GM12878 (cell line): ENCODE measurements around the gene C1orf185. TPM values are rescaled to one million over a fixed set of nuclear protein-coding genes. Genes with fewer than 3 reads are reported as not detected.
"Not testable (repeated sequence)": the region's sequence is repeated elsewhere in the genome, so short reads cannot be mapped to it uniquely, and the experiment has no call there.

ENCODE experiments used
- ATAC-seq: fragments of 200-7000 bp; cut with Tn5 transposase; 3 replicates; pipeline ENCODE4 v1.9.1; 2020; ENCODE audit warnings: mild to moderate bottlenecking, moderate library complexity
- BruUV-seq: library from RNA; stranded (reverse); fragments of 400-500 nt; replicated peaks from 2 replicates; lab custom pipeline; 2021; lab: Mats Ljungman, UMichigan
- CTCF ChIA-PET: fragments of 300-600 bp; sonication (Branson Sonifier 250); formaldehyde crosslinking; extraction: SDS; loops from one replicate; lab custom pipeline; 2021; ENCODE audit warnings: inconsistent platforms; lab: Yijun Ruan, JAX
- POLR2A ChIA-PET: fragments of 350-600 bp; formaldehyde crosslinking; extraction: SDS; loops from one replicate; lab custom pipeline; 2021; ENCODE audit warnings: inconsistent platforms; lab: Charles Lee
- RAD21 ChIA-PET: fragments of 300-600 bp; sonication (Branson Sonifier 250); formaldehyde crosslinking; loops from one replicate; lab custom pipeline; 2023; ENCODE audit warnings: antibody characterized with exemption; ENCODE audit not compliant: unreplicated experiment; lab: Charles Lee
- SMC1A ChIA-PET: fragments of 300-600 bp; sonication (Branson Sonifier 250); formaldehyde crosslinking; loops from one replicate; lab custom pipeline; 2023; ENCODE audit not compliant: unreplicated experiment, uncharacterized antibody; lab: Charles Lee
- DNase-seq: peaks from one replicate; pipeline ENCODE4 v3.0.0-alpha.2; 2011; ENCODE audit warnings: low read depth, low spot score
- FAIRE-seq: peaks from 3 replicates; lab custom pipeline; 2011; peaks lifted over from hg19 to GRCh38; lab: Jason Lieb, UNC
- H2AFZ ChIP-seq: 2 replicates; pipeline ENCODE4 v1.6.0; 2011; ENCODE audit warnings: low read depth, low read length, control low read depth; ENCODE audit not compliant: control insufficient read depth
- H3K27ac ChIP-seq: 2 replicates; pipeline ENCODE4 v1.5.1; 2011; ENCODE audit warnings: control low read depth; ENCODE audit not compliant: control insufficient read depth, insufficient read depth
- H3K27me3 ChIP-seq, 2 experiments: replicated peaks in 1 of 2; 2 replicates each; pipeline versions ENCODE4 v1.6.0 to v1.6.1; 2011; ENCODE audit warnings: low read length in 1 of 2; ENCODE audit not compliant: control insufficient read depth in 2 of 2, insufficient read depth in 2 of 2
- H3K36me3 ChIP-seq, 2 experiments: 2 replicates each; pipeline ENCODE4 v1.5.1; 2011; ENCODE audit warnings: low read length in 1 of 2; ENCODE audit not compliant: control insufficient read depth in 2 of 2, insufficient read depth in 2 of 2
- H3K4me1 ChIP-seq: 2 replicates; pipeline ENCODE4 v1.6.1; 2011; ENCODE audit warnings: mild to moderate bottlenecking, low read length, moderate library complexity, mixed read lengths; ENCODE audit not compliant: control insufficient read depth, insufficient read depth
- H3K4me2 ChIP-seq: 2 replicates; pipeline ENCODE4 v1.6.0; 2011; ENCODE audit warnings: control low read depth; ENCODE audit not compliant: control insufficient read depth, insufficient read depth
- H3K4me3 ChIP-seq: fragments of 200-600 bp; sonication (generic); 2 replicates; pipeline ENCODE4 v1.5.1; 2016
- H3K79me2 ChIP-seq: 2 replicates; pipeline ENCODE4 v1.6.0; 2011; ENCODE audit warnings: low read length; ENCODE audit not compliant: control insufficient read depth, insufficient read depth
- H3K9ac ChIP-seq: 2 replicates; pipeline ENCODE4 v1.8.0; 2011; ENCODE audit warnings: low read length, control low read depth, mixed read lengths; ENCODE audit not compliant: control insufficient read depth, insufficient read depth
- H3K9me3 ChIP-seq: replicated peaks from 3 replicates; pipeline ENCODE4 v1.5.1; 2011; ENCODE audit warnings: mild to moderate bottlenecking, low read length; ENCODE audit not compliant: control insufficient read depth, insufficient read depth
- H4K20me1 ChIP-seq: 2 replicates; pipeline ENCODE4 v1.6.0; 2011; ENCODE audit not compliant: control insufficient read depth, insufficient read depth
- CBX5 ChIP-seq: sonication (generic); IDR thresholded peaks from 2 replicates; pipeline ENCODE4 v1.6.1; 2016; ENCODE audit warnings: low read depth, moderate library complexity, mild to moderate bottlenecking, inconsistent platforms
- KAT2A ChIP-seq: conservative IDR thresholded peaks from 2 replicates; pipeline ENCODE4 v1.6.1; 2011; ENCODE audit warnings: low read depth, low read length; ENCODE audit not compliant: control insufficient read depth
- MEF2B ChIP-seq: fragments of 450-650 bp; IDR thresholded peaks from 2 replicates; pipeline ENCODE4 v1.6.1; 2018; ENCODE audit warnings: mild to moderate bottlenecking, moderate library complexity; ENCODE audit not compliant: partially characterized antibody, poor library complexity, severe bottlenecking
- ZZZ3 ChIP-seq: IDR thresholded peaks from 2 replicates; pipeline ENCODE4 v1.6.1; 2011; ENCODE audit warnings: low read depth; ENCODE audit not compliant: control insufficient read depth, insufficient read length
- whole genome bisulfite sequencing: methylation state at CpG from one replicate; pipeline ENCODE4 v1.1.6; 2016; ENCODE audit warnings: low lambda C conversion rate; ENCODE audit not compliant: insufficient replicate concordance, insufficient coverage; ENCODE audit errors: missing lambda C conversion rate; 5-methylcytosine and 5-hydroxymethylcytosine counted together
- in situ Hi-C: fragments of 300-500 bp; cut with MboI; formaldehyde crosslinking; loops from 9 replicates; pipeline ENCODE4 v1.14.3; 2018; ENCODE audit warnings: mixed read lengths
- intact Hi-C: fragments of 100-400 bp; cut with micrococcal nuclease; formaldehyde crosslinking; loops from one replicate; pipeline ENCODE4 v1.14.2; 2022; ENCODE audit not compliant: unreplicated experiment
- polyA plus RNA-seq, 11 experiments: library from polyadenylated mRNA; depleted of rRNA in 4 of 11; unstranded in 6 of 11; stranded (reverse) in 5 of 11; fragments of >200 nt; fragmentation: Nextera tagmentation in 4 of 11; fragmentation: Illumina TruSeq in 1 of 11; extraction: Ambion mirVana in 4 of 11; extraction: Trizol in 1 of 11; gene quantifications; 1 replicate in 1 of 11; 2 replicates in 10 of 11; pipeline versions ENCODE4 v1.2.1 to v1.2.3, GENCODE V29; 2011 to 2016; ENCODE audit warnings: inconsistent platforms in 2 of 11, missing spikeins in 2 of 11, low read depth in 1 of 11
- total RNA-seq, 4 experiments: library from RNA; depleted of rRNA in 3 of 4; stranded (reverse); fragments of >200 nt in 3 of 4; fragmentation: Illumina TruSeq in 1 of 4; extraction: Trizol in 1 of 4; gene quantifications; 2 replicates each; pipeline versions ENCODE4 v1.2.1 to v1.2.3, GENCODE V29; 2013 to 2021
- TF ChIP-seq, protein P1 (sequence below): IDR thresholded peaks from 2 replicates; pipeline ENCODE4 v1.6.1; 2012; ENCODE audit warnings: mild to moderate bottlenecking, low read depth, low read length

C1orf185 gene
- total and polyA plus RNA-seq, 10 of the 15 experiments (the other 5 are each of a cell fraction or from before 2014, with no cell fraction given), result 0.40 TPM; not detected in 9

DNA sequence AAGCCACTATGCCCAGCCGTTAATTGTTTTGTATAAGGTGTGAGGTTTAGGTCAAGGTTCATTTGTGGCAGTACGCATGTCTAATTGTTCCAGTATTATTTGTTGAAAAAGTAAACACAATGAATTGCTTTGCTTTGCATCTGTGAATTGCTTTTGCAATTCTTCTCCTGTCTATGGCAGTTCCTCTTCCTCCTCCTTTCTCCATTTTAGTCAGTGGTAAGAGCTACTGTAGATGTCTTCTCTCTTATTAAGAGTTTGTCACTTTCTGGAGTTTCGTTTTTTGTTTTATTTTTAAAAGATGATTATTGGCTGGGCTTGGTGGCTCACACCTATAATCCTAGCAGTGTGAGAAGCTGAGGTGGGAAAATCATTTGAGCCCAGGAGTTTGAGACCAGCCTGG is 29.2 kb downstream of the C1orf185 start (continued):
- no peak for TF ChIP-seq MEF2B
- TF ChIP-seq, protein P1, sequence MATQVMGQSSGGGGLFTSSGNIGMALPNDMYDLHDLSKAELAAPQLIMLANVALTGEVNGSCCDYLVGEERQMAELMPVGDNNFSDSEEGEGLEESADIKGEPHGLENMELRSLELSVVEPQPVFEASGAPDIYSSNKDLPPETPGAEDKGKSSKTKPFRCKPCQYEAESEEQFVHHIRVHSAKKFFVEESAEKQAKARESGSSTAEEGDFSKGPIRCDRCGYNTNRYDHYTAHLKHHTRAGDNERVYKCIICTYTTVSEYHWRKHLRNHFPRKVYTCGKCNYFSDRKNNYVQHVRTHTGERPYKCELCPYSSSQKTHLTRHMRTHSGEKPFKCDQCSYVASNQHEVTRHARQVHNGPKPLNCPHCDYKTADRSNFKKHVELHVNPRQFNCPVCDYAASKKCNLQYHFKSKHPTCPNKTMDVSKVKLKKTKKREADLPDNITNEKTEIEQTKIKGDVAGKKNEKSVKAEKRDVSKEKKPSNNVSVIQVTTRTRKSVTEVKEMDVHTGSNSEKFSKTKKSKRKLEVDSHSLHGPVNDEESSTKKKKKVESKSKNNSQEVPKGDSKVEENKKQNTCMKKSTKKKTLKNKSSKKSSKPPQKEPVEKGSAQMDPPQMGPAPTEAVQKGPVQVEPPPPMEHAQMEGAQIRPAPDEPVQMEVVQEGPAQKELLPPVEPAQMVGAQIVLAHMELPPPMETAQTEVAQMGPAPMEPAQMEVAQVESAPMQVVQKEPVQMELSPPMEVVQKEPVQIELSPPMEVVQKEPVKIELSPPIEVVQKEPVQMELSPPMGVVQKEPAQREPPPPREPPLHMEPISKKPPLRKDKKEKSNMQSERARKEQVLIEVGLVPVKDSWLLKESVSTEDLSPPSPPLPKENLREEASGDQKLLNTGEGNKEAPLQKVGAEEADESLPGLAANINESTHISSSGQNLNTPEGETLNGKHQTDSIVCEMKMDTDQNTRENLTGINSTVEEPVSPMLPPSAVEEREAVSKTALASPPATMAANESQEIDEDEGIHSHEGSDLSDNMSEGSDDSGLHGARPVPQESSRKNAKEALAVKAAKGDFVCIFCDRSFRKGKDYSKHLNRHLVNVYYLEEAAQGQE, result no peak
- no peak for TF ChIP-seq ZZZ3

DNA sequence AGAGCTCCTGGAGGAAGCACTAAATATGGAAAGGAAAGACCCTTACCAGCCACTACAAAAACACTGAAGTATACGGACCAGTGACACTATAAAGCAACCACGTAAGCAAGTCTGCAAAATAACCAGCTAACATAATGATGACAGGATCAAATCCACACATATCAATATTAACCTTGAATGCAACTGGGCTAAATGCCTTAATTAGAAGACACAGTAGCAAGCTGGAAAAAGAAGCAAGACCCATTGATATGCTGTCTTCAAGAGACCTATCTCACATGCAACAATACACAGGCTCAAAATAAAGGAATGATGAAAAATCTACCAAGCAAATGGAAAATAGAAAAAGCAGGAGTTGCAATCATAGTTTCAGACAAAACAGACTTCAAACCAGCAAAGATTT is 31.0 kb downstream of the C1orf185 start:
- ATAC-seq, result no peak

GRCh38 chr1:51137696-51138095 is 35.7 kb downstream of the C1orf185 start:
- H3K27ac ChIP-seq, FAIRE-seq, H3K79me2 ChIP-seq, H3K4me3 ChIP-seq, DNase-seq, ATAC-seq, H3K4me2 ChIP-seq, H3K27me3 ChIP-seq, POLR2A ChIA-PET, H2AFZ ChIP-seq, H4K20me1 ChIP-seq, H3K4me1 ChIP-seq, H3K36me3 ChIP-seq, H3K9me3 ChIP-seq, BruUV-seq, H3K9ac ChIP-seq, CTCF ChIA-PET, in situ Hi-C loops, SMC1A ChIA-PET, RAD21 ChIA-PET, intact Hi-C loops: not testable (repeated sequence)
- 0% methylated on average over 2 of the region's 2 CpGs for WGBS

More for the DNA sequence above, 31.0 kb downstream of the C1orf185 start:
- no peaks in the 10 kb centered on the region for H3K36me3 ChIP-seq
- no TSS peak for BruUV-seq
- no peaks in the 10 kb centered on the region for H4K20me1 ChIP-seq
- TF ChIP-seq CBX5, result 0 out of 2 replicates have a peak, but pooled peaks have one; percentile 76
- TF ChIP-seq KAT2A, result no peak
- H3K9ac ChIP-seq, result no peak overlapping the region
- DNase-seq (no peak), FAIRE-seq (no peak)
- ChIA-PET RAD21 (no interaction called here), SMC1A (interaction anchor here (1.2 kb wide), 1 partner anchor 24 kb away, joined by 4 read pairs; no protein-coding TSS in a partner anchor), CTCF (no interaction called here), POLR2A (no interaction called here)
- no peak overlapping the region for H3K4me2 ChIP-seq
- H3K79me2 ChIP-seq, result no peaks in the 10 kb centered on the region
- in situ Hi-C loops, result no loop called here
- no peak overlapping the region for H2AFZ ChIP-seq
- H3K27me3 ChIP-seq, result no peaks in the 10 kb centered on the region
- peaks cover 3% of the 10 kb centered on the region; the same call in 1 of the 3 replicates for H3K9me3 ChIP-seq
- 53% methylated on average over 2 of the region's 2 CpGs for WGBS
- H3K27ac ChIP-seq, result no peak overlapping the region
- H3K4me3 ChIP-seq, result no peak overlapping the region
- intact Hi-C loops, result no loop called here
- H3K4me1 ChIP-seq, result no peaks in the 10 kb centered on the region; the same call in 1 of the 2 replicates
